Measurements from ENCODE around the gene NUAK2. TPM values are rescaled to one million over a fixed set of nuclear protein-coding genes. Genes with fewer than 3 reads are reported as not detected.

NUAK2 gene
- total and polyA plus RNA-seq, 2 of the 4 experiments (the other 2 are of a cell fraction) = 7.2 to 17.6 TPM

DNA sequence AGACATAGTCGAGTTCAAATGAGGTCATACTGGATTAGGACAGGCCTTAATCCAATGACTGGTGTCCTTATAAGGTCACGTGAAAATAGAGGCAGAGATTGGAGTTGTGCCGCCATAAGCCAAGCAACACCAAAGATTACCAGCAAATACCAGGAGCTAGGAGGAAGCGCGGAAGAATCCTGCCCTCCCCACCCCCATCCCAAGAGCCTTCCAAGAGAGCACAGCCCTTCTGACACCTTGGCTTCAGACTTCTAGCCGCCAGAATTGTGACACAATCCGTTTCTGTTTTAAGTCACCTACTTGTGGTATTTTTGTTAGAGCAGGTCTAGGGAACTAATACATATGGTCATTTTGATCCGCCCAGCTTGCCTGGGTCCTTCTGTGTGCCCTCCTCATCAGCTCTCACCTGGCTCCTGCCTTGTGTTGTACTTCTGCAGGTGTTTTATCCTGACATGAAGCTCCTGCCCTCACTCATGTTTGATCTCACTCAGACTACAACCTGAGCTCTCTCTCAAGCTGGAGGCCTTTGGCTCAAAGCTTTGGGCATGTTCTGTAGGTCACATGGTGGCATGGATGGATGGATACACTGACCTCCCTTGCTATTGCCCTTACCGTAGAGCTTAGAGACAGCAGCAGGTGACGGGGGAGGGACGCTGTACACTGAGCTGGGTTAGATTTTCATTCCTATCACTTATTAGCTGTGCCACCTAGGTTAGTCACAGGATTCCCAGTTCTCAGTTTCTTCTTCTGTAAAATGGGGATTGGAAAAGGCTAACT lies 10.7 kb upstream of the NUAK2 start:
- Histone ChIP-seq H2BK120ac (ENCODE audit: low read depth, low read length) (no peak overlapping the region), H2AK5ac (ENCODE audit: low read depth, low read length) (no peak overlapping the region), H3K4ac (ENCODE audit: low read depth, low read length) (no peak overlapping the region), H3K27ac (ENCODE audit: insufficient read depth, low read length) (no peak overlapping the region), H2BK20ac (ENCODE audit: low read depth, low read length) (no peak overlapping the region), H2AK9ac (replicated peaks; ENCODE audit: low read depth, low read length, poor library complexity) (no peak overlapping the region), H3K9ac (ENCODE audit: low read depth, low read length) (no peak overlapping the region), H3K4me1 (ENCODE audit: control insufficient read depth, insufficient read depth, low read length) (peaks cover 6% of the 10 kb centered on the region; the same call in 1 of the 2 replicates), H4K20me1 (ENCODE audit: insufficient read depth, low read length) (no peaks in the 10 kb centered on the region; the same call in 1 of the 2 replicates), H3K9me3 (ENCODE audit: control insufficient read depth, insufficient read depth, low read length) (no peaks in the 10 kb centered on the region), H3K18ac (ENCODE audit: low read depth, low read length) (no peak overlapping the region), H3K23ac (ENCODE audit: low read depth, low read length) (no peak overlapping the region), H2BK5ac (ENCODE audit: low read depth, low read length, poor library complexity, severe bottlenecking) (no peak overlapping the region), H3K9me1 (ENCODE audit: insufficient read depth, low read length) (peaks cover 3% of the 10 kb centered on the region; the same call in 1 of the 2 replicates), H3K14ac (replicated peaks; ENCODE audit: low read depth, low read length) (no peak overlapping the region), H3K27me3 (ENCODE audit: control insufficient read depth, insufficient read depth, low read length) (peaks cover 53% of the 10 kb centered on the region), H3K56ac (ENCODE audit: extremely low read depth, insufficient read depth, low read length) (no peak overlapping the region), H2BK15ac (ENCODE audit: low read depth, low read length) (no peak overlapping the region), H4K5ac (ENCODE audit: low read depth, low read length) (no peak overlapping the region), H4K8ac (ENCODE audit: low read depth in 2 of 2, low read length in 2 of 2) (no peak overlapping the region), H4K91ac (ENCODE audit: insufficient read depth, low read depth, low read length) (no peak overlapping the region), H2AFZ (replicated peaks; ENCODE audit: low read length, poor library complexity) (no peak overlapping the region), H3K4me3 (ENCODE audit: insufficient read depth, low read depth, low read length) (no peak overlapping the region), H3K4me2 (ENCODE audit: low read depth, low read length) (no peak overlapping the region), H3K36me3 (ENCODE audit: control insufficient read depth, insufficient read depth, low read length) (no peaks in the 10 kb centered on the region), H3K79me1 (ENCODE audit: low read depth in 1 of 2, low read length in 2 of 2) (no peaks in the 10 kb centered on the region)
- dilution Hi-C loops (cut with HindIII; ENCODE audit: low sequenced_read_pairs, unreplicated experiment) (no loop called here), intact Hi-C loops (cut with micrococcal nuclease) (no loop called here), in situ Hi-C loops (cut with MboI; ENCODE audit: low sequenced_read_pairs) (loop anchor here (10.0 kb wide), 1 partner anchor 347 kb away; no protein-coding TSS in a partner anchor)
- CTCF ChIA-PET = interaction anchor here (0.8 to 1.2 kb wide), 3 partner anchors 21 to 153 kb away, joined by 3 to 5 read pairs (median 3); no protein-coding TSS in a partner anchor
- 63% methylated on average over 2 of the region's 11 CpGs; no CpG with 5 or more reads in 1 of the 2 experiments for WGBS, 2 experiments (ENCODE audit: extremely low coverage in 2 of 2, insufficient read length in 1 of 2)
- no TSS peak for BruUV-seq (replicated peaks)
- POLR2A ChIA-PET (ENCODE audit: unreplicated experiment) = no interaction called here
- DNase-seq (no peak), ATAC-seq (ENCODE audit: low read depth) (no peak)
- TF ChIP-seq CTCF (conservative IDR thresholded peaks at IDR 0.05; ENCODE audit: low read depth, low read length) = no peak
- TF ChIP-seq MAZ (IDR thresholded peaks at IDR 0.05; ENCODE audit: borderline replicate concordance, low read depth, low read length) = no peak
- TF ChIP-seq CEBPB (IDR thresholded peaks at IDR 0.05; ENCODE audit: low read depth, low read length) = no peak
- no peak for TF ChIP-seq FOS (IDR thresholded peaks at IDR 0.05; ENCODE audit: low read depth, low read length)
- TF ChIP-seq CHD1 (IDR thresholded peaks at IDR 0.05; ENCODE audit: low read depth, low read length) = no peak
- no peak for TF ChIP-seq NFE2L2 (IDR thresholded peaks at IDR 0.05; ENCODE audit: low read depth, low read length)
- no peak for TF ChIP-seq MXI1 (IDR thresholded peaks at IDR 0.05; ENCODE audit: borderline replicate concordance, low read depth, low read length)
- TF ChIP-seq POLR2A (IDR thresholded peaks at IDR 0.05; ENCODE audit: low read depth, low read length) = no peak
- no peak for TF ChIP-seq MAFK (IDR thresholded peaks at IDR 0.05; ENCODE audit: low read depth, low read length)
- TF ChIP-seq BHLHE40 (IDR thresholded peaks at IDR 0.05; ENCODE audit: low read depth, low read length) = no peak
- TF ChIP-seq, protein P1, sequence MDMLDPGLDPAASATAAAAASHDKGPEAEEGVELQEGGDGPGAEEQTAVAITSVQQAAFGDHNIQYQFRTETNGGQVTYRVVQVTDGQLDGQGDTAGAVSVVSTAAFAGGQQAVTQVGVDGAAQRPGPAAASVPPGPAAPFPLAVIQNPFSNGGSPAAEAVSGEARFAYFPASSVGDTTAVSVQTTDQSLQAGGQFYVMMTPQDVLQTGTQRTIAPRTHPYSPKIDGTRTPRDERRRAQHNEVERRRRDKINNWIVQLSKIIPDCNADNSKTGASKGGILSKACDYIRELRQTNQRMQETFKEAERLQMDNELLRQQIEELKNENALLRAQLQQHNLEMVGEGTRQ (IDR thresholded peaks at IDR 0.05; ENCODE audit: low read depth, low read length) = no peak
- TF ChIP-seq RAD21 (IDR thresholded peaks at IDR 0.05; ENCODE audit: low read length) = no peak
- TF ChIP-seq RCOR1 (IDR thresholded peaks at IDR 0.05; ENCODE audit: insufficient replicate concordance, low read length) = no peak
- TF ChIP-seq ELK1 (IDR thresholded peaks at IDR 0.05; ENCODE audit: borderline replicate concordance, low read depth, low read length) = no peak
- TF ChIP-seq SMC3 (IDR thresholded peaks at IDR 0.05; ENCODE audit: low read depth, low read length) = no peak
